Measurements from ENCODE around the gene CCNL2. TPM values are rescaled to one million over a fixed set of nuclear protein-coding genes. Genes with fewer than 3 reads are reported as not detected.

CCNL2 gene
- total RNA-seq, 1 experiment from 2014 or later = 142 TPM

DNA sequence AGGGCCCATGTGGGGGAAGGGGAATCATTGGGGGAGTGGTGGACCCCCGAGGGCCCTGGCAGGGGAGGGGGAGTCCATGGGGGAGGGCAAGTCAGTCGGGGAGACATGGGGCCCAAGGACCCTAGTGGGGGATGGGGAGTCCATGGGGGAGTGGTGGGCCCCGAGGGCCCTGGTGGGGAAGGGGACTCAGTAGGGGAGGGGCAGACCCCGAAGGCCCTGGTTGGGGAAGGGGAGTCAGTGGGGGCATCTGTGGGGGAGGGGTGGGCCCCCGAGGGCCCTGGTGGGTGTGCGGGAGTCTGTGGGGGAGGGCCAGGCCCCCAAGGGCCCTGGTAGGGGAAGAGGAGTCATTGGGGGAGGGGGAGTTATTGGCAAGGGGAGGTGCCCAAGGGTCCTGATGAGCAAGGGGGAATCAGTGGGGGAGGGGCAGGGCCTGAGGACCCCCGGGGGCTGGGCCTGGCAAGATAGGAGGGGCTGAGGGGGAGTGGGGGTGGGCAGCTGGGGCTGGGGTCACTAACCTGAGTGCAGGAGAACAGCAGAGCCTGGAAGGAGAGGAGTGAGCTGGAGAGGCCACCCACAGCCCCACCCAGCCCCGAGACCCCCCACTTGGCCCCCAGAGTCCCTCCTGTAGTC is 42.9 kb downstream of the CCNL2 start (continued):
- TF ChIP-seq, protein P1, sequence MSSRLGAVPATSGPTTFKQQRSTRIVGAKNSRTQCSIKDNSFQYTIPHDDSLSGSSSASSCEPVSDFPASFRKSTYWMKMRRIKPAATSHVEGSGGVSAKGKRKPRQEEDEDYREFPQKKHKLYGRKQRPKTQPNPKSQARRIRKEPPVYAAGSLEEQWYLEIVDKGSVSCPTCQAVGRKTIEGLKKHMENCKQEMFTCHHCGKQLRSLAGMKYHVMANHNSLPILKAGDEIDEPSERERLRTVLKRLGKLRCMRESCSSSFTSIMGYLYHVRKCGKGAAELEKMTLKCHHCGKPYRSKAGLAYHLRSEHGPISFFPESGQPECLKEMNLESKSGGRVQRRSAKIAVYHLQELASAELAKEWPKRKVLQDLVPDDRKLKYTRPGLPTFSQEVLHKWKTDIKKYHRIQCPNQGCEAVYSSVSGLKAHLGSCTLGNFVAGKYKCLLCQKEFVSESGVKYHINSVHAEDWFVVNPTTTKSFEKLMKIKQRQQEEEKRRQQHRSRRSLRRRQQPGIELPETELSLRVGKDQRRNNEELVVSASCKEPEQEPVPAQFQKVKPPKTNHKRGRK (CRISPR knock-in tag; IDR thresholded peaks at IDR 0.05; ENCODE audit: borderline replicate concordance) = no peak
- TF ChIP-seq, protein P2, sequence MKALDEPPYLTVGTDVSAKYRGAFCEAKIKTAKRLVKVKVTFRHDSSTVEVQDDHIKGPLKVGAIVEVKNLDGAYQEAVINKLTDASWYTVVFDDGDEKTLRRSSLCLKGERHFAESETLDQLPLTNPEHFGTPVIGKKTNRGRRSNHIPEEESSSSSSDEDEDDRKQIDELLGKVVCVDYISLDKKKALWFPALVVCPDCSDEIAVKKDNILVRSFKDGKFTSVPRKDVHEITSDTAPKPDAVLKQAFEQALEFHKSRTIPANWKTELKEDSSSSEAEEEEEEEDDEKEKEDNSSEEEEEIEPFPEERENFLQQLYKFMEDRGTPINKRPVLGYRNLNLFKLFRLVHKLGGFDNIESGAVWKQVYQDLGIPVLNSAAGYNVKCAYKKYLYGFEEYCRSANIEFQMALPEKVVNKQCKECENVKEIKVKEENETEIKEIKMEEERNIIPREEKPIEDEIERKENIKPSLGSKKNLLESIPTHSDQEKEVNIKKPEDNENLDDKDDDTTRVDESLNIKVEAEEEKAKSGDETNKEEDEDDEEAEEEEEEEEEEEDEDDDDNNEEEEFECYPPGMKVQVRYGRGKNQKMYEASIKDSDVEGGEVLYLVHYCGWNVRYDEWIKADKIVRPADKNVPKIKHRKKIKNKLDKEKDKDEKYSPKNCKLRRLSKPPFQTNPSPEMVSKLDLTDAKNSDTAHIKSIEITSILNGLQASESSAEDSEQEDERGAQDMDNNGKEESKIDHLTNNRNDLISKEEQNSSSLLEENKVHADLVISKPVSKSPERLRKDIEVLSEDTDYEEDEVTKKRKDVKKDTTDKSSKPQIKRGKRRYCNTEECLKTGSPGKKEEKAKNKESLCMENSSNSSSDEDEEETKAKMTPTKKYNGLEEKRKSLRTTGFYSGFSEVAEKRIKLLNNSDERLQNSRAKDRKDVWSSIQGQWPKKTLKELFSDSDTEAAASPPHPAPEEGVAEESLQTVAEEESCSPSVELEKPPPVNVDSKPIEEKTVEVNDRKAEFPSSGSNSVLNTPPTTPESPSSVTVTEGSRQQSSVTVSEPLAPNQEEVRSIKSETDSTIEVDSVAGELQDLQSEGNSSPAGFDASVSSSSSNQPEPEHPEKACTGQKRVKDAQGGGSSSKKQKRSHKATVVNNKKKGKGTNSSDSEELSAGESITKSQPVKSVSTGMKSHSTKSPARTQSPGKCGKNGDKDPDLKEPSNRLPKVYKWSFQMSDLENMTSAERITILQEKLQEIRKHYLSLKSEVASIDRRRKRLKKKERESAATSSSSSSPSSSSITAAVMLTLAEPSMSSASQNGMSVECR (CRISPR knock-in tag; IDR thresholded peaks at IDR 0.05; ENCODE audit: borderline replicate concordance) = no peak
- TF ChIP-seq, protein P3, sequence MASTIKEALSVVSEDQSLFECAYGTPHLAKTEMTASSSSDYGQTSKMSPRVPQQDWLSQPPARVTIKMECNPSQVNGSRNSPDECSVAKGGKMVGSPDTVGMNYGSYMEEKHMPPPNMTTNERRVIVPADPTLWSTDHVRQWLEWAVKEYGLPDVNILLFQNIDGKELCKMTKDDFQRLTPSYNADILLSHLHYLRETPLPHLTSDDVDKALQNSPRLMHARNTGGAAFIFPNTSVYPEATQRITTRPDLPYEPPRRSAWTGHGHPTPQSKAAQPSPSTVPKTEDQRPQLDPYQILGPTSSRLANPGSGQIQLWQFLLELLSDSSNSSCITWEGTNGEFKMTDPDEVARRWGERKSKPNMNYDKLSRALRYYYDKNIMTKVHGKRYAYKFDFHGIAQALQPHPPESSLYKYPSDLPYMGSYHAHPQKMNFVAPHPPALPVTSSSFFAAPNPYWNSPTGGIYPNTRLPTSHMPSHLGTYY (CRISPR knock-in tag; IDR thresholded peaks at IDR 0.05) = no peak
- TF ChIP-seq, protein P4, sequence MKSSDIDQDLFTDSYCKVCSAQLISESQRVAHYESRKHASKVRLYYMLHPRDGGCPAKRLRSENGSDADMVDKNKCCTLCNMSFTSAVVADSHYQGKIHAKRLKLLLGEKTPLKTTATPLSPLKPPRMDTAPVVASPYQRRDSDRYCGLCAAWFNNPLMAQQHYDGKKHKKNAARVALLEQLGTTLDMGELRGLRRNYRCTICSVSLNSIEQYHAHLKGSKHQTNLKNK (CRISPR knock-in tag; IDR thresholded peaks at IDR 0.05) = no peak

DNA sequence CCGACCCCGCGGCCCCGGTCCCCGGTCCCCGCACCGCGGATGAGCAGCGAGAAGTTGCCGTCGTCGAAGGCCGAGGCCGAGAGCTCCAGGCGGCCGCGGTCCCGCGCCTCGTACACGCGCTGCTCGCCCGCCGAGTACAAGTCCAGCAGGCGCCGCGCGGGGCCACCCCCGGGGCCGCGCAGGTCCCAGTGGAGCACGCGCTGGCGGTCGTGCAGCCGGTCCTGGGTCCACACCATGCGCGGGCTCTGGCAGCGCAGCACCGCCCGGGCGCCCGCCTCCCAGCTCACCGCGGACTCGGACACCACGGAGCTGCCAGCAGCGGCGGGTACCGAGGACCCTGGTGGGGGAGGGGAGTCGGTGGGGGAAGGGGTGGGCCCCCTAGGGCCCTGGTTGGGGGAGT is 43.7 kb downstream of the CCNL2 start:
- DNase-seq (ENCODE audit: low spot score) (no peak), ATAC-seq (no peak)
- Mint-ChIP-seq H3K27ac (no peak overlapping the region), H3K4me1 (peaks cover 29% of the 10 kb centered on the region), H3K27me3 (ENCODE audit: low read depth) (peaks cover 17% of the 10 kb centered on the region), H3K9me3 (no peaks in the 10 kb centered on the region), H3K36me3 (no peaks in the 10 kb centered on the region), H3K4me3 (no peak overlapping the region)
- TF ChIP-seq, protein P5, sequence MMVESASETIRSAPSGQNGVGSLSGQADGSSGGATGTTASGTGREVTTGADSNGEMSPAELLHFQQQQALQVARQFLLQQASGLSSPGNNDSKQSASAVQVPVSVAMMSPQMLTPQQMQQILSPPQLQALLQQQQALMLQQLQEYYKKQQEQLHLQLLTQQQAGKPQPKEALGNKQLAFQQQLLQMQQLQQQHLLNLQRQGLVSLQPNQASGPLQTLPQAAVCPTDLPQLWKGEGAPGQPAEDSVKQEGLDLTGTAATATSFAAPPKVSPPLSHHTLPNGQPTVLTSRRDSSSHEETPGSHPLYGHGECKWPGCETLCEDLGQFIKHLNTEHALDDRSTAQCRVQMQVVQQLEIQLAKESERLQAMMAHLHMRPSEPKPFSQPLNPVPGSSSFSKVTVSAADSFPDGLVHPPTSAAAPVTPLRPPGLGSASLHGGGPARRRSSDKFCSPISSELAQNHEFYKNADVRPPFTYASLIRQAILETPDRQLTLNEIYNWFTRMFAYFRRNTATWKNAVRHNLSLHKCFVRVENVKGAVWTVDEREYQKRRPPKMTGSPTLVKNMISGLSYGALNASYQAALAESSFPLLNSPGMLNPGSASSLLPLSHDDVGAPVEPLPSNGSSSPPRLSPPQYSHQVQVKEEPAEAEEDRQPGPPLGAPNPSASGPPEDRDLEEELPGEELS (CRISPR knock-in tag; IDR thresholded peaks at IDR 0.05) = 0 out of 2 replicates have a peak, but pooled peaks have one; percentile 27
- TF ChIP-seq FOXP1 (CRISPR knock-in tag; IDR thresholded peaks at IDR 0.05; ENCODE audit: borderline replicate concordance) = no peak
- ChIA-PET POLR2A (interaction anchor here (0.8 to 1.3 kb wide), 2 partner anchors 30 to 77 kb away, joined by 3 read pairs; no protein-coding TSS in a partner anchor), CTCF (interaction anchor here (0.7 to 1.2 kb wide), 6 partner anchors 10 to 149 kb away, joined by 3 to 6 read pairs (median 3); no protein-coding TSS in a partner anchor)

DNA sequence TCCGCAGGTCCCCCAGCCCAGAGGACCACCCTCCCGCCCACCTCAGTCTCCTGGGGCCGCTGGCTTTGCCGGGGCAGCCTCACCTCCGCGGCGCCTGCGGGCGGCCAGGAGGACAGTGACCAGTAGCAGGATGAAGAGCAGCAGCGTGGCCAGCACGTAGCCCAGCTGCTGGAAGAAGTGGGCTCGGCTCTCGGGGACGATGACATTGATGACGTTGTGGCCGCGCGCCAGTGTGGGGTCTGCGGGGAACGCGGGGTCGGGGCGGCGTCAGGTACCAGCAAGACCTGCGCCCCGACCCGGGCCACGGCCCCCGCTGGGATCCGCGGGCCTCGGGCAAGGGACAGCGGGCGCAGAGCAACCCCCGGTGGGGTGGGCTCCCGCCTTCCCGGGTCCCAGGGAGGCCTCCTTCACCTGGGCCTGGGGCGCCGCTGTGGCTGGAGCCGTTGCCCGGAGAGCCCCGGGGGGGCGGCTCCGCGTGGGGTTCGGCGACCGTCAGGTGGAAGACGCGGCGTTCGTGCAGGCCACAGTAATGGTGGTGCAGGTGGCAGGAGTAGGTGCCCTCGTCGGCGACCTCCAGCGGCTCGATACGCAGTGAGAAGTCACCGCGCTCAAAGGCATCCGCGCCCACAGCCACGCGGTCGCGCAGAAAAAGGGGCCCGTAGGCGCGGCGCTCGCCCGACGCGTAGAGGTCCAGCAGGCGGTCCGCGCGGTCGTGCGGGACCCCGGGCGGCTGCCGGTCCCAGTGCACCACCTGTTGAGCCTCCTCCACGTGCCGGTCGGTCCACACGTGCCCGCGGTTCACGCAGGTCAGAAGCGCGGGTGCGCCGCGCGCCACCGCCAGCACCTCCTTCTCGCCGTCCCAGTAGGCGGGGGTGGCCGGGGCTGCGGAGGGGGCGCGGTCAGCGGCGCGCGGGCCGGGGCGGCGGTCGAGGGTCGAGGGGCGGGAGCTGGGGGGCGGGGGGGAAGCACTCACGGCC is 44.6 kb downstream of the CCNL2 start:
- peaks cover 29% of the 10 kb centered on the region for H3K4me1 Mint-ChIP-seq
- H3K27ac Mint-ChIP-seq = no peak overlapping the region
- no peaks in the 10 kb centered on the region for H3K9me3 Mint-ChIP-seq
- ATAC-seq (no peak), DNase-seq (ENCODE audit: low spot score) (no peak)
- ChIA-PET POLR2A (interaction anchor here (0.6 to 1.1 kb wide), 5 partner anchors 17 to 484 kb away, joined by 3 to 5 read pairs (median 4); no protein-coding TSS in a partner anchor), CTCF (interaction anchor here (0.6 to 1.5 kb wide), 11 partner anchors 9 to 150 kb away, joined by 3 to 6 read pairs (median 3); partner anchors contain the start of gene AURKAIP1)
- peaks cover 17% of the 10 kb centered on the region for H3K27me3 Mint-ChIP-seq (ENCODE audit: low read depth)
- H3K4me3 Mint-ChIP-seq = peak overlapping the region; percentile 73
- no peaks in the 10 kb centered on the region for H3K36me3 Mint-ChIP-seq
- TF ChIP-seq SOX15 (CRISPR knock-in tag; IDR thresholded peaks at IDR 0.05) (no peak), ZNF423 (CRISPR knock-in tag; IDR thresholded peaks at IDR 0.05) (0 out of 2 replicates have a peak, but pooled peaks have one; percentile 4), NFYB (CRISPR knock-in tag; conservative IDR thresholded peaks at IDR 0.05; ENCODE audit: low read depth) (0 out of 2 replicates have a peak, but pooled peaks have one; percentile 27), MYBL2 (CRISPR knock-in tag; IDR thresholded peaks at IDR 0.05) (0 out of 2 replicates have a peak, but pooled peaks have one; percentile 37), TP53 (CRISPR knock-in tag; IDR thresholded peaks at IDR 0.05) (peak; percentile 7; the same call in 1 of the 2 replicates), ZNF396 (CRISPR knock-in tag; IDR thresholded peaks at IDR 0.05; ENCODE audit: borderline replicate concordance) (no peak)
- TF ChIP-seq, protein P6, sequence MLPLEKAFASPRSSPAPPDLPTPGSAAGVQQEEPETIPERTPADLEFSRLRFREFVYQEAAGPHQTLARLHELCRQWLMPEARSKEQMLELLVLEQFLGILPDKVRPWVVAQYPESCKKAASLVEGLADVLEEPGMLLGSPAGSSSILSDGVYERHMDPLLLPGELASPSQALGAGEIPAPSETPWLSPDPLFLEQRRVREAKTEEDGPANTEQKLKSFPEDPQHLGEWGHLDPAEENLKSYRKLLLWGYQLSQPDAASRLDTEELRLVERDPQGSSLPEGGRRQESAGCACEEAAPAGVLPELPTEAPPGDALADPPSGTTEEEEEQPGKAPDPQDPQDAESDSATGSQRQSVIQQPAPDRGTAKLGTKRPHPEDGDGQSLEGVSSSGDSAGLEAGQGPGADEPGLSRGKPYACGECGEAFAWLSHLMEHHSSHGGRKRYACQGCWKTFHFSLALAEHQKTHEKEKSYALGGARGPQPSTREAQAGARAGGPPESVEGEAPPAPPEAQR (CRISPR knock-in tag; IDR thresholded peaks at IDR 0.05) = 0 out of 2 replicates have a peak, but pooled peaks have one; percentile 19
- TF ChIP-seq, protein P7, sequence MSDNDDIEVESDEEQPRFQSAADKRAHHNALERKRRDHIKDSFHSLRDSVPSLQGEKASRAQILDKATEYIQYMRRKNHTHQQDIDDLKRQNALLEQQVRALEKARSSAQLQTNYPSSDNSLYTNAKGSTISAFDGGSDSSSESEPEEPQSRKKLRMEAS (CRISPR knock-in tag; IDR thresholded peaks at IDR 0.05) = peak; percentile 39; the same call in 1 of the 2 replicates
- TF ChIP-seq, protein P8, sequence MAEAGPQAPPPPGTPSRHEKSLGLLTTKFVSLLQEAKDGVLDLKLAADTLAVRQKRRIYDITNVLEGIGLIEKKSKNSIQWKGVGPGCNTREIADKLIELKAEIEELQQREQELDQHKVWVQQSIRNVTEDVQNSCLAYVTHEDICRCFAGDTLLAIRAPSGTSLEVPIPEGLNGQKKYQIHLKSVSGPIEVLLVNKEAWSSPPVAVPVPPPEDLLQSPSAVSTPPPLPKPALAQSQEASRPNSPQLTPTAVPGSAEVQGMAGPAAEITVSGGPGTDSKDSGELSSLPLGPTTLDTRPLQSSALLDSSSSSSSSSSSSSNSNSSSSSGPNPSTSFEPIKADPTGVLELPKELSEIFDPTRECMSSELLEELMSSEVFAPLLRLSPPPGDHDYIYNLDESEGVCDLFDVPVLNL (CRISPR knock-in tag; IDR thresholded peaks at IDR 0.05; ENCODE audit: borderline replicate concordance, low read depth) = 0 out of 2 replicates have a peak, but pooled peaks have one; percentile 24

All from WTC11 (cell line).